Fibroblast of skin of abdomen (primary cell): ENCODE results near the gene MOGAT2.

Source experiments
- DNase-seq: peaks from one replicate; pipeline ENCODE4 v3.0.0-alpha.2; 2013

The MOGAT2 gene

DNA sequence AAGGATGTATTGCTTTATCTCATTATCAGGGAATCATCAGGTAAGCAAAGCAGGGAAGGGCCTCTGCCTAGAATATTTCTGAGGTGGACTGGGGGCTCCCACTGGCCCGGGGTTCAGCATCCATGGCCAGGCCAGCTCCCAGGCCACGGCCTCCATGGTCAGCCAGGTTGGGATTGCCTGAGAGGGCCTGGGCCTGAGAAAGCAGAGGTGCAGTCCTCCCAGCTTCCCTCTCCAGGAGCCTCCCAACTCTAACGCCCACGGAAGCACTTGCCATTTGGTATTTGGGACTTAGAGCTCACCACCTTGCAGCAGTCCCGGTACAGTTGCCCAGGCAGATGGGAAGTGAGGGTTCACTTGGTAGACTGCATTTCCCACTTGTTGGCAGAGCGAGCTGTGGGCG, 63.7 kb downstream of the MOGAT2 start:
- no peak for DNase-seq

DNA sequence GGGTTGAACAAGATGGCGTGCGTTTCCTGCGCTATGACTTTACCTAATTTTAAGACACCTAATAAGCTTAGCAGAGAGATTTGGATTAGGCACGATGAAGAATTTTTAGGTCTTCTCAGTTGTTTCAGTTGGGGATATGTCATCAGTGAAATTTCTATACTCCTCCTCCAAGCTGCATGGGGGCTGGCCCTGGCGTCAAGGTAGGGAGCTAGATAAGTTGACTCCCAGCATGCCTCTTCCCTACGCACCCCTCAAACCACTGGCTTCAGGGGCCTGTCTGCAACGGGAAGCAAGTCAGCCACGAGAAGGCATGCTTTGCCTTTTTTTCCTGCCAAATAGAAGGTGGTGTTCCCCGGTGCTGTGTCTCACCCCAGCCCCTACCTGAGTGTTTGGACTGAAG, 64.2 kb downstream of the MOGAT2 start:
- DNase-seq, result no peak
